Heart left ventricle (tissue), 16 donors: ENCODE measurements around the gene MKX. TPM values are rescaled to one million over a fixed set of nuclear protein-coding genes. Genes with fewer than 3 reads are reported as not detected.

ENCODE experiments used
- ATAC-seq, 4 donors: fragments of 200-7000 bp; cut with Tn5 transposase; one replicate each; pipeline ENCODE4 v1.9.1; 2020 to 2022; ENCODE audit warnings: moderate library complexity in 4 of 4, mild to moderate bottlenecking in 3 of 4, moderate number of reproducible peaks in 1 of 4
- DNase-seq, 5 donors: peaks; one replicate each; pipeline ENCODE4 v3.0.0-alpha.2; 2020
- H3K27ac ChIP-seq, 12 donors: fragments of 200-600 bp; sonication (generic) in 4 of 12; one replicate each; pipeline versions ENCODE4 v1.5.0 to v1.8.0; 2016 to 2022; ENCODE audit warnings: mild to moderate bottlenecking in 2 of 12
- H3K27me3 ChIP-seq, 9 donors: fragments of 200-600 bp; sonication (generic) in 2 of 9; one replicate each; pipeline versions ENCODE4 v1.5.1 to v1.8.0; 2016 to 2022; ENCODE audit warnings: mild to moderate bottlenecking in 3 of 9
- H3K36me3 ChIP-seq, 9 donors: fragments of 200-600 bp; sonication (generic) in 2 of 9; one replicate each; pipeline versions ENCODE4 v1.5.0 to v1.8.0; 2018 to 2022; ENCODE audit warnings: mild to moderate bottlenecking in 2 of 9
- H3K4me1 ChIP-seq, 12 donors: fragments of 200-600 bp; sonication (generic) in 4 of 12; one replicate each; pipeline versions ENCODE4 v1.5.0 to v1.8.0; 2016 to 2022; ENCODE audit warnings: mild to moderate bottlenecking in 3 of 12
- H3K4me3 ChIP-seq, 12 donors: fragments of 200-600 bp; sonication (generic) in 4 of 12; one replicate each; pipeline versions ENCODE4 v1.5.0 to v1.8.0; 2017 to 2022; ENCODE audit warnings: mild to moderate bottlenecking in 9 of 12, moderate library complexity in 4 of 12
- H3K9me3 ChIP-seq, 12 donors: fragments of 200-600 bp; sonication (generic) in 4 of 12; one replicate each; pipeline versions ENCODE4 v1.5.0 to v1.8.0; 2016 to 2022; ENCODE audit warnings: mild to moderate bottlenecking in 1 of 12
- POLR2A ChIP-seq, 2 donors: fragments of 450-650 bp; IDR thresholded peaks; one replicate each; pipeline ENCODE4 v1.6.1; 2017; ENCODE audit warnings: antibody characterized with exemption in 2 of 2, mild to moderate bottlenecking in 2 of 2, moderate library complexity in 2 of 2
- WGBS, 4 donors: extraction: QIAGEN DNeasy Blood & Tissue Kit in 2 of 4; methylation state at CpG; one replicate each; pipeline versions ENCODE4 v1.1.5 to v1.1.7; 2013 to 2018; 5-methylcytosine and 5-hydroxymethylcytosine counted together
- intact Hi-C, 10 donors: fragments of 100-400 bp; cut with DNase I; formaldehyde crosslinking; loops; one replicate each; pipeline versions ENCODE4 v1.11.1 to v1.14.2; 2022
- polyA plus RNA-seq, 2 donors: library from polyadenylated mRNA; stranded (reverse); fragments of 200-250 nt; gene quantifications; one replicate each; pipeline ENCODE4 v1.2.3, GENCODE V29; 2013
- total RNA-seq, 9 donors: library from RNA; depleted of rRNA in 2 of 9; stranded (reverse); fragments of >200 nt in 2 of 9; fragmentation: NEBNext Ultra II Directional in 3 of 9; extraction: Animal tissue kit (Norgen Biotek cat#: 25700) in 3 of 9; gene quantifications; one replicate each; pipeline versions ENCODE4 v1.1.0 to v1.2.4, GENCODE V29; 2016 to 2023
- TF ChIP-seq, protein P1 (sequence below), 12 donors: fragments of 200-600 bp; sonication (generic) in 4 of 12; IDR thresholded peaks; one replicate each; pipeline versions ENCODE4 v1.5.0 to v1.8.0; 2018 to 2022; ENCODE audit warnings: antibody characterized with exemption in 12 of 12, mild to moderate bottlenecking in 5 of 12
- donor health status: ischemic (EF 13 %, LVEDD 7.1; RV severe dilation, severe dysfunction).
- donor health status: healthy with polysubstance abuse.
- donor health status: DM: no; HTN: yes; CAD: no.
- donor health status: DM: no; HTN: no; CAD: no.
- donor health status: ischemic (EF 25% LVEDD 6.9; RV normal size, moderate dysfunction).
- donor health status: ischemic (EF 25% LVEDD 5.7; RV mildly dilated, moderate dysfunction).
- donor health status: healthy.
- donor health status: DM: yes; HTN: yes; CAD: no.
- donor health status: ischemic (EF 35%, LVEDD 5.7; RV mildly dilated, moderate dysfunction).
- donor health status: nonischemic (EF 11% LVEDD 7.7; RV severe dilation, severe dysfunction).
- donor health status: DM: yes; HTN: yes; CAD: no.
- donor health status: PGD.
- donor health status: ischemic (EF 29% LVEDD 5.4; RV normal size, mild dysfunction).
- donor health status: nonischemic (EF 23%, LVEDD 6.1; RV moderate dilation, normal function).

MKX gene
- total and polyA plus RNA-seq, 11 donors, result 0.06 to 1.5 (median 0.56) TPM; not detected in 4

DNA sequence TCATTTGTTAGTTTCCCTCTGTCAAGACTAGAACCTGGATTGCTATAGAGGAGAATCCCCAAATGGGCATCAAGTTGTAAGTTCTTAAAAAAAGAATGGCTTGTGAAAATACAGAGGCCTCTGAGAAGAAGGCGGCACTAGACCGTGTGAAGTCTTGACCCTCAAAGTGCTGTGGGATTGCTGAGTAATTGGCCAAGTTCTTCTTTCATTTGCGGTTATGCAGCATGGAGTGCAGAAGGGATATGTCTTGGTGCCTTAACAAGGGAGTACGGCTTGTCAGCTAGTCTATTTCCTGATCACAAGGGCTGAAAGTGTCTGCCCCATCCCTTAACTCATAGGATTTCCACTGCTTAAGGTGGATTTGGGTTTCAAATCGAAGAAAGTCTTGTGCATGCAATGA is 81.2 kb downstream of the MKX start:
- intact Hi-C loops, result no loop called here
- H3K4me3 ChIP-seq, result no peak overlapping the region
- DNase-seq (no peak), ATAC-seq (no peak)
- peak overlapping the region in 1 of 12 donors; percentile 61 for H3K27ac ChIP-seq
- H3K36me3 ChIP-seq, result no peaks in the 10 kb centered on the region
- 69 to 76% (median 74%) methylated on average over 5 of the region's 5 CpGs for WGBS, 4 donors
- H3K27me3 ChIP-seq, result no peaks in the 10 kb centered on the region
- peaks cover 0 to 25% (median 0%) of the 10 kb centered on the region in 12 donors for H3K4me1 ChIP-seq
- no peaks in the 10 kb centered on the region for H3K9me3 ChIP-seq
- TF ChIP-seq POLR2A (IDR thresholded peaks at IDR 0.05), result no peak
- TF ChIP-seq, protein P1, sequence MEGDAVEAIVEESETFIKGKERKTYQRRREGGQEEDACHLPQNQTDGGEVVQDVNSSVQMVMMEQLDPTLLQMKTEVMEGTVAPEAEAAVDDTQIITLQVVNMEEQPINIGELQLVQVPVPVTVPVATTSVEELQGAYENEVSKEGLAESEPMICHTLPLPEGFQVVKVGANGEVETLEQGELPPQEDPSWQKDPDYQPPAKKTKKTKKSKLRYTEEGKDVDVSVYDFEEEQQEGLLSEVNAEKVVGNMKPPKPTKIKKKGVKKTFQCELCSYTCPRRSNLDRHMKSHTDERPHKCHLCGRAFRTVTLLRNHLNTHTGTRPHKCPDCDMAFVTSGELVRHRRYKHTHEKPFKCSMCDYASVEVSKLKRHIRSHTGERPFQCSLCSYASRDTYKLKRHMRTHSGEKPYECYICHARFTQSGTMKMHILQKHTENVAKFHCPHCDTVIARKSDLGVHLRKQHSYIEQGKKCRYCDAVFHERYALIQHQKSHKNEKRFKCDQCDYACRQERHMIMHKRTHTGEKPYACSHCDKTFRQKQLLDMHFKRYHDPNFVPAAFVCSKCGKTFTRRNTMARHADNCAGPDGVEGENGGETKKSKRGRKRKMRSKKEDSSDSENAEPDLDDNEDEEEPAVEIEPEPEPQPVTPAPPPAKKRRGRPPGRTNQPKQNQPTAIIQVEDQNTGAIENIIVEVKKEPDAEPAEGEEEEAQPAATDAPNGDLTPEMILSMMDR (IDR thresholded peaks at IDR 0.05), result no peak

DNA sequence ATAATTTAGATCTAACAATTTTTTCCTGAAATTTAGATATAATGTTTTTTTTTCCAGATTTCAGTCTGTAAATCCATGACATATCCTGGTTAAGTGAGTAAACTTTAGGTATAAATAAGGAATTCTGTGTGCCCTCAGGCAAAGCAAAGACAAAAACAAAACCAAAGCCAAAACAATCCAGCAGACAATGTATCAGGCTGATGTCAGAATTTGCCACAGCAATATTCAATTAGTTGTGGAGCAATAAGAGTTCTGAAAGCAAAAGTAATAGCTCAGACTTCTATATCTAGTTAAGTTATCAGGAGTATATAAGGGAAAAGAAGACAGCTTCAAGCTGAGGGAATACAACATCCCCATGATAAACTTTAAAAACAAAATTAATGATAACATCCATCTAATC is 82.0 kb downstream of the MKX start:
- no peak for ATAC-seq

DNA sequence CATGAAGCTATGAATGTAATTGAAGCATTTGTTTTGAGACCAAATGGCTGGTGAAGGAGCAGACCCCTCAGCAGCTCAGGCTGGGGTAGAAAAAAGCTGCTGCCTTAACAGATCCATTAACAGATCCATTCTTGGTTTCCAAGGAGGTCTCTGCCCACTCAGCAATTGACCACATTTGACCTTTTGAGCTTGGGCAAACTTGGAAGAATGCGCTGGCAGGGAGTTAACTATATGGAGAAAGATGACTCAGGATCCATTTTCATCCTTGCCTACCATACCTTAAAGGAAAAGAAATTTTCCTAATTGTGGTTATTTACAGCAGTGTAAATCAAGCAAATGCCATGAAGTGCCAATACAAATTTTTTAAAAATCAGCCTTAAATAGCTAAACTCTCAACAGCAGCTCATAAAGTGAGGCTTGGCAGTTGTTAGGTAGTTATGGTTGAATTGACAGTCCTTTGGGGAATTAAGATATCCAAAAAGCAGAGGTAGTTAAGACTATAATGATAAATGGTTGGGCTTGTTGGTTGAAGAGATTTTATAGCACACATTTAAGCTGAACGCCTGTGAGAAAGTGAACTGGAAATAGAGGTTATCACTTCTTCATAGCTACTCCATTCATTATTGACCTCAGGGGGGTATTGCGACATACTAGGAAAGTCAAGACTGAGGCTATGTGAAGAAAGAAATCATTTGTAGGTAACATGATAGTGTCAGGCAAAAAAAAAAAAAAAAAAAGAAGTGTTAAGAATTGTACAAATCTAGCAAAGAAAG is 83.9 kb downstream of the MKX start:
- no peak for ATAC-seq
- H3K4me1 ChIP-seq, result peaks cover 0 to 25% (median 0%) of the 10 kb centered on the region in 12 donors
- no peak for DNase-seq

More for the DNA sequence above, 82.0 kb downstream of the MKX start:
- intact Hi-C loops, result no loop called here
- Histone ChIP-seq H3K27ac (peak overlapping the region in 1 of 12 donors; percentile 61), H3K4me3 (no peak overlapping the region), H3K9me3 (no peaks in the 10 kb centered on the region), H3K4me1 (peaks cover 0 to 25% (median 0%) of the 10 kb centered on the region in 12 donors), H3K36me3 (no peaks in the 10 kb centered on the region), H3K27me3 (no peaks in the 10 kb centered on the region)
- TF ChIP-seq, protein P1 (IDR thresholded peaks at IDR 0.05), result no peak
- no peak for TF ChIP-seq POLR2A (IDR thresholded peaks at IDR 0.05)
- no peak for DNase-seq

DNA sequence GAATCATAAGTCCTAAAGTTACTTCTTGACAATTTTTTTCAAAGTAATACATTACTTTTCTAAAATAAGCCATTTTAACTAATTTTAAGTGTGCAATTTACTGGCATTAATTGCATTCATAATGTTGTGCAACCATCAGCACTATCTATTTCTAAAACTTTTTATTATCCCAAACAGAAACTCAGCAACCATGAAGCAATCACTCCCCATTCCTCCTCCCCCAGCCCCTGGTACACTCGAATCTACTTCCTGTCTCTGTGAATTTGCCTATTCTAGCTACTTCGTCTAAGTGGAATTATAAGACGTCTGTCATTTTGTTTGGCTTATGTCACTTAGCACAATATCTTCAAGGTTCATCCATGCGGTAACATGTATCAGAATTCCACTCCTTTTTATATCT is 84.9 kb downstream of the MKX start:
- TF ChIP-seq, protein P1 (IDR thresholded peaks at IDR 0.05), result no peak
- TF ChIP-seq POLR2A (IDR thresholded peaks at IDR 0.05), result no peak
- no peak for ATAC-seq
- DNase-seq, result no peak
- Histone ChIP-seq H3K4me1 (peaks cover 0 to 25% (median 0%) of the 10 kb centered on the region in 12 donors), H3K36me3 (no peaks in the 10 kb centered on the region), H3K27me3 (no peaks in the 10 kb centered on the region), H3K4me3 (no peak overlapping the region), H3K27ac (peak overlapping the region in 1 of 12 donors; percentile 51), H3K9me3 (no peaks in the 10 kb centered on the region)
- WGBS, 4 donors, result 45 to 68% (median 47%) methylated on average over 4 of the region's 4 CpGs
- intact Hi-C loops, result no loop called here

More for the DNA sequence above, 83.9 kb downstream of the MKX start:
- 65 to 77% (median 73%) methylated on average over 3 of the region's 3 CpGs for WGBS, 4 donors
- H3K27ac ChIP-seq, result no peak overlapping the region
- no peaks in the 10 kb centered on the region for H3K27me3 ChIP-seq
- H3K36me3 ChIP-seq, result no peaks in the 10 kb centered on the region
- no peak for TF ChIP-seq POLR2A (IDR thresholded peaks at IDR 0.05)
- TF ChIP-seq, protein P1 (IDR thresholded peaks at IDR 0.05), result no peak
- intact Hi-C loops, result no loop called here
- H3K9me3 ChIP-seq, result no peaks in the 10 kb centered on the region
- no peak overlapping the region for H3K4me3 ChIP-seq
